Ammon's horn (tissue), 1 donor: ENCODE data around the gene SAP130.
"Not testable (repeated sequence)": the region's sequence is repeated elsewhere in the genome, so short reads cannot be mapped to it uniquely, and the experiment has no call there.

ENCODE experiments used
- DNase-seq: peaks from one replicate; pipeline ENCODE4 v3.0.0-alpha.2; 2016; ENCODE audit warnings: low spot score

Gene SAP130

GRCh38 chr2:127953128-127953718 is 74.6 kb downstream of the SAP130 start:
- peak; percentile 71 for DNase-seq

- DNase-seq: no peak
Measured at GRCh38 chr2:127951026-127951425, 76.8 kb downstream of the SAP130 start.

GRCh38 chr2:127950264-127950663 is 77.6 kb downstream of the SAP130 start:
- DNase-seq: no peak

- DNase-seq: no peak
Measured at GRCh38 chr2:127945281-127945680, 82.6 kb downstream of the SAP130 start.

DNA sequence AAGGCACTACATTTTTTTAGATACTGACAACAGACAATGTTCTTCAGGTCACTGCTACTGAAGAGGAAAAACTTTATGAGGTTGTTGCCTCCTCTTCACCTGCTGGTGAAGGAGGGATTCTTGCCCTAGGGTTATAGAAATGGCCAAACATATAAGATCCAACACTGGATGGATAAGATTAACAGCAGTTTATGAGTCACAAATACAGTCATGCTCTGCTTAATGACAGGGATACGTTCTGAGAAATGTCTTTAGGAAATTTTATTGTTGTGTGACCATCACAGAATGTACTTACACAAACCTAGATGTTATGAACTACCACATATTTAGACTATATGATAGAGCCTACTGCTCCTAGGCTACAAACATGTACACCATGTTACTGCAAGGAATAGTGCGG is 84.7 kb downstream of the SAP130 start:
- no peak for DNase-seq

GRCh38 chr2:127942002-127942401 is 85.9 kb downstream of the SAP130 start:
- no peak for DNase-seq

- DNase-seq: no peak
Measured at GRCh38 chr2:127941461-127941860, 86.4 kb downstream of the SAP130 start.

GRCh38 chr2:127940641-127941040 is 87.2 kb downstream of the SAP130 start:
- DNase-seq: no peak

DNA sequence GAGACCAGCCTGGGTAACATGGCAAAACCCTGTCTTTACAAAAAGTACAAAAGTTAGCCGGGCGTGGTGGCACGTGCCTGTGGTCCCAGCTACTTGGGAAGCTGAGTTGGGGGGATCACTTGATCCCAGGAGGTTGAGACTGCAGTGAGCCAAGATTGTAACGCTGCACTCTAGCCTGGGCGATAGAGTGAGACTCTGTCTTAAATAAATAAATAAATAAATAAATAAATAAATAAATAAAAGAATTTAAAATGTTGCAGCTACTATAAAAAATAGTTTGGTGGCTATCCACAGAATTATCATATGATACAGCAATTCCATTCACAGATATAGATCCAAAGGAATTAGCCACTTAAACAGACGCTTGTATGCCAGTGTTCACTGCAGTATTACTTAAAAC is 92.5 kb downstream of the SAP130 start:
- no peak for DNase-seq

DNA sequence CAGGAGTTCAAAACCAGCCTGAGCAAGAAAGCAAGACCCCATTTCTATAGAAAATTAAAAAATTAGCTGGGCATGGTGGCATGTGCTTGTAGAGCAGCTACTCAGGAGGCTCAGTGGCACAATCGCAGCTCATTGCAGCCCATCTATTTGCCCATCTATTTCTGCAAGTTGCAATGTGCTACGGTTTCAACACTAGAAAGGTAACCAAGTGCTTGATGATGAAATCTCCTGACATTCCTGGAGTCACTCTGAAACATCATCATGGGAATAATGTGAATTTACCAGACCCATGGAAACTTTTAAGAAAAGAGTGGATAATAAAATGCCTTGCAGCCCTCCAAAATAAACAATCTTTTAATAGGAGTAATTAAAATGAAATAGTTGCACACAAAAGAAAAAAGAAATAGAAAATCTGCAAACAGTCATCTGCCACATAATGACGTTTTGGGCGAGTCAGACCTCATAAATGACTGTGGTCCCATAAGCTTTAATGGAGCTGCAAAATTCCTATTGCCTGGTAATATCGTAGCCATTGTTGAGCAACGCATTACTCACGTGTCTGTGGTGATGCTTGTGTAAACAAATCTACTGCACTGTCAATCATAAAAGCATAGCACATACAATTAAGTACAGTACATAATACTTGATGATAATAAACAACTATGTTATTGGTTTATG is 95.5 kb downstream of the SAP130 start:
- no peak for DNase-seq

- DNase-seq: no peak
Measured at GRCh38 chr2:127929449-127929848, 98.4 kb downstream of the SAP130 start.

DNA sequence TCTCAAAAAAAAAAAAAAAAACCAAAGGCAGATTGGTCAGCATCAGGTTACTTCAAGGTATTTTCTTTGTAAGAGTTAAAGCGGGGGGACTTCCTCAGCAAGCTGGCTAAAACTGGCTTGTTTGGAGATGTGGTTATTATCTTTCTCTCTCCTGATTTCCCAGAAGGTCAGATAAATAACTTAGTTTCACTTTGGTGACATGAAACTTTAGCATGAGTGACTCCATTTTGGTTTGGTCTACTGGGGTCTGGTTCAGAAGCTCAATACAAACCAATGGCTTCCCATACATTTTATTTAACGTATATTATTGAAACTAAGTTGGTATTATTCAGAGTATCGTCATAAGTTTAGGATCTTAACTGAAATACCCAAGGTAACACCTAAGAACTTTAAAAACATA is 100.5 kb downstream of the SAP130 start:
- DNase-seq: no peak

- no peak for DNase-seq
Measured at GRCh38 chr2:127917916-127918315, 109.9 kb downstream of the SAP130 start.

- DNase-seq: no peak
Measured at GRCh38 chr2:127913808-127914457, 113.9 kb downstream of the SAP130 start.

- DNase-seq: no peak
Measured at GRCh38 chr2:127911737-127912136, 116.1 kb downstream of the SAP130 start.

DNA sequence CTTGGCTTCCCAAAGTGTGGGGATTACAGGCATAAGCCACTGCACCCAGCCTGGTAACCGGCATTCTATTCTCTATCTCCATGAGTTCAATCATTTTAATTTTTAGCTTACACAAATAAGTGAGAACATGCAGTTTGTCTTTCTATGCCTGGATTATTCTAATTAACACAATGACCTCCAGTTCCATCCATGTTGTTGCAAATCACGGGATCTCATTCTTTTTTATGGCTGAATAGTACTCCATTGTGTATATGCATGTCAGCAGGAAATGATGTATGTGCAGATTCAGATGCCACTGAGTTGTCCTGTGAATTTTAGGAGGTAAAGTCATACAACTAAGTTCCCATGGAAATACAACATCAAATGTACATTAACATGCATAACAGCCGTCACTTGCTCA is 117.4 kb downstream of the SAP130 start:
- DNase-seq: no peak

DNA sequence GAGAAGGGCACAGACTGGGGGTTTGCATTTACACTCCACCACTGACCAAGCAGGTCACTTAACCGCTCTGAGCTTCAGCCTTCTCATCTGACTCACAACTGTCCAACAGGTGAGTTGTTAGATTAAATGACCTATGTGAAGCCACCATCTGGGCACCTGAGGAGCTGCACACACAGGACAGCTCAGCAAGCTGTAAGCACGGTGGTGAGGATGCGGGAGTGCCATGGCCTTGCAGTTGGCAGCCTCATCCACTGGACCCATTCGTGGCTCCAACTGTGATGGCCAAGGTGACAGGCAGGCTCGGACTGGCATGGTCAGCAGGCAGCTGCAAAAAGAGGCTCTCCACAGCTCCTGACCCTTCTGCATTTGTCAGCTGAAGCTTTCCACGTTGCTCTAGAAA is 118.8 kb downstream of the SAP130 start:
- no peak for DNase-seq

GRCh38 chr2:127907733-127908400 is 120.0 kb downstream of the SAP130 start:
- not testable (repeated sequence) for DNase-seq

DNA sequence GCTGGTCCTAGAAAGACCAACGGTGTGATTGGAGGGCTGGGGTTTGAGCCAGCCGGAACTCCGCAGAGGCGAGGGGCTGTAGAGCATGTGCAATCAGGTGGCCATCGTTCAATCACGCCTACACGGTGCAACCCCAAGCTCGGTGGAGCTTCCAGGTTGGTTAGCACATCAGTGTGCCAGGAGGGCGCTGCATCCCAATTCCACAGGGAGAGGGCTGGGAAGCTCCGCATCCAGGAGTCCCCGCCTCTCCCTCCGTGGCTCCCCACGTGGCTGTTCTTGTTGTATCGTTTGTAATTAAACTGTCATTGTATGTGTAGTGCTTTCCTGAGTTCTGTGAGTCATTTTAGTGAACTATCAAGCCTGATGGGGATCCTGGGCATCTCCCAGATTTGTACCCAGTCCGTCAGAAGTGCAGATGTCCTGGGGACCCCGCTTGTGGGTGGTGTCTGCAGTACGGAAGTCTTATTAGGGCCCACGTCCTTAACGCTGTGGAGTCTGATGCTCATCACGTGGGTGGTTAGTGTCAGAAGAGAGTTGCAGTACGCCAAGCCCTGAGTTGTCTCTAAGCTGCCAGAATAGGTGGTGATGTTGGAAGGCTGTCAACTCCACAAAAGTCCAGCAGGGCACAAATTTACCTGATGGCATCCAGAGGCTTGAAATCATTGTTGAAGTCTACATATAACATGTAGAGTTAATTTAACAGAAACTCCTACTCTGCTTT is 121.5 kb downstream of the SAP130 start:
- no peak for DNase-seq

- peak; percentile 67 for DNase-seq
Measured at GRCh38 chr2:127901339-127902056, 126.4 kb downstream of the SAP130 start.

DNA sequence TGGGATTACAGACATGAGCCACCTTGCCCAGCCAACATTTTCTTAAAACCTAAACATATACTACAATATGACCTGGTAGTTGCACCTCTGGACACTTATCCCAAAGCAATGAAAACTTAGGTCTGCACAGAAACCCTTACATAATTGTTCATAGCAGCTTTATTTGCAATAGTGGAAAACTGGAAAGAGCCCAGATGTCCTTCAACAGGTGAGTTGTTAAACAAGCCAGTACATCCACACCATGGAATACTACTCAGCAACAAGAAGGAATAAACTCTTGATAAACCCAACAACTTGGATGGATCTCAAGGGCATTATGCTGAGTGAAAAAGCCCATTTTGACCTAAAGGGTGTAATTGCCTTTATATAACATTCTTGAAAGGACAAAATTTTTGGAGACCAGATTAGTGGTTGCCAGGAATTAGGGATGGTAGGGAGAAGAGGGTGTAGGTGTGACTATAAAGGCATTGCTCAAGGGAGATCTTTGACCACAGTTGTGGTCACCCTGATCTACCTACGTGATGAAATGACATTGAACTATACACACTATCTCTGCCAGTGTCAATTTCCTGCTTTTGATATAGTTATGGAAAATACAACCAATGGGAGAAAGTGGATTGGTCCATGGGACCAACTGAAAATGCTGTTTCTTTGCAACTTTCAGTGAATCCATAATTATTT is 130.2 kb downstream of the SAP130 start:
- DNase-seq: no peak
